GM21381 (cell line): ENCODE measurements around the gene TIGD3.

Experiments used
- ATAC-seq: cut with Tn5 transposase; IDR thresholded peaks from one replicate; pipeline ENCODE4 v1.9.1; 2021; ENCODE audit warnings: mild to moderate bottlenecking, moderate library complexity; ENCODE audit not compliant: unreplicated experiment

Gene TIGD3, protein sequence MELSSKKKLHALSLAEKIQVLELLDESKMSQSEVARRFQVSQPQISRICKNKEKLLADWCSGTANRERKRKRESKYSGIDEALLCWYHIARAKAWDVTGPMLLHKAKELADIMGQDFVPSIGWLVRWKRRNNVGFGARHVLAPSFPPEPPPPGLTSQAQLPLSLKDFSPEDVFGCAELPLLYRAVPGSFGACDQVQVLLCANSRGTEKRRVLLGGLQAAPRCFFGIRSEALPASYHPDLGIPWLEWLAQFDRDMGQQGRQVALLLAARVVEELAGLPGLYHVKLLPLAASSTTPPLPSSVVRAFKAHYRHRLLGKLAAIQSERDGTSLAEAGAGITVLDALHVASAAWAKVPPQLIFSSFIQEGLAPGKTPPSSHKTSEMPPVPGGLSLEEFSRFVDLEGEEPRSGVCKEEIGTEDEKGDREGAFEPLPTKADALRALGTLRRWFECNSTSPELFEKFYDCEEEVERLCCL

DNA sequence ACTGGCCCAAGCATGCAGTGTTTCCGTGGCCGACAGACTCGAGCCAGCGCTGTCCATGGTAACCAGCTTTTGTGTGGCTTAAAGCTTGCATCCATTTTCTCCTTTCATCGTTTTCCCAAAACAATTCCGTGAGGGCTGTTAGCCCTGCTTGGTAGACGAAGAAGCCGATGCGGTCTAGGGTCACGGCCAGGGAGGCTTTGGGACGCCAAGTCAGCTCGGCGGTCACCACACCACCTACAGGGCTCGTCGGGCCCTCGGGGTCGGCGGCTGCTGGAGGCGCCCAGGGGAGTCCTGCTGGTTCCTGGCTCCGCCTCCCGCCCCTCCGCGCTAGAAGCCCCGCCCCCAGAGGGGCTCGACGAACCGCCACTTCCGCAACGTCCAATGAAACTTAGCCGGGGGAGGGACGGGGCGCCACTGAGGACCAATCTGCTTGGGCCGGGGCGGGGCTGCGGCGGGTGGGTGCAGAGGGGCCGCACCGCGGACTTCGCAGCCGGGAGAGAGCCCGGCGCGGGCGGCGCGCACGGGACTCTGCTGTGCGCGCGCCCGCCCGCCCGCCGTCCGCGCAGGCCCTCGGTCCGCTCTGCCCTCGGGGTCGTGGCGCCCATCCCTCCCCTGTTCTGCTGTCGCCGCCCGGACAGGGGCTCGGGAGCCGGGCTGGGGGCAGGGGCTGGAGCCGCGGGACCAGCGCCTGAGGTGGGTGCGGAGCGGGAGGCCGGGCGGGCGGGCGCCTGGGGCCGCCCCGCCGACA, at the start of gene TIGD3:
TIGD3 (plus strand) TSS at position 487 of the 748 bp plus-strand sequence. CDS start 1,058 bp downstream, outside the sequence.
- peak; percentile 81 for ATAC-seq

- no peak for ATAC-seq
Measured at GRCh38 chr11:65305501-65306268, 48.9 kb upstream of the TIGD3 start.

- ATAC-seq = no peak
Measured at GRCh38 chr11:65307298-65308229, 47.0 kb upstream of the TIGD3 start.

- ATAC-seq = no peak
Measured at GRCh38 chr11:65308281-65308891, 46.2 kb upstream of the TIGD3 start.

DNA sequence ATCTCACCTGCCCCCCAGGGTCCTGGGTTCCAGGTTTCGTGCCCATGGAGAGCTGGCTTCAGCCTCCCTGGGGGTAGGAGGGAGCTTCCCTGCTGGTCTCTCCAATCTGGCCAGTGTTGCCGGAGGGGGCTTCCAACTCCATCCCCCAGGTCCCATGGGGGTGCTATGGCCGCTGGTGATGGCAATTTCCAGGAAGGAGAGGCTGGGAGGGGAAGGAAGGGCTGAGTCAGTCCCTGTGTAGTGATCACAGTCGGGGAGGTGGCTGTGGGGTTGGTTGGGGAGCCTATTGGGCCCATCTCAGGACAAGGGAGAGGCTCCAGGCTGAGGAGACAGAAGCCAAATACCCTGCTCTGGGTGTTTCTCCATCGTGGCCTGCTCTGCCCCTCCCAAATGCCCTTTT, 45.5 kb upstream of the TIGD3 start:
- no peak for ATAC-seq

DNA sequence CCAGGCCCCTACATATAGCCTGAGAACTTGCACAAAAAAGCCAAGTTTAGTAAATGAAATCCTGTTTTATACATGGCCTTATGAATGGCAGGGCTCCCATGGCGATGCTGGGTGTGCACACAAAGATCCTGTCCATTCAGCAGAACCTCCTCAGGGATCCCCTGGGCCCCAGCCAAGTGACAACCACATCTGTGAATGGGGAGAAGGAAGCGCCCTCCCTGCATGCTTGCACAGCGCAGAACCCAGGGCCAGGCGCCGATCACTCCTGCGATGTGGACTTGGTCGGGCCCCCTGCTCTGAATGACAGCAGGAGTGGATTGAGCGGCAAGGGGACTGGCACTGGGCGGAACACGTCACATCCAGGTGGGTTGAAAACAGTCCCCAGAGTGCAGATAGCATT, 44.3 kb upstream of the TIGD3 start:
- ATAC-seq = no peak

DNA sequence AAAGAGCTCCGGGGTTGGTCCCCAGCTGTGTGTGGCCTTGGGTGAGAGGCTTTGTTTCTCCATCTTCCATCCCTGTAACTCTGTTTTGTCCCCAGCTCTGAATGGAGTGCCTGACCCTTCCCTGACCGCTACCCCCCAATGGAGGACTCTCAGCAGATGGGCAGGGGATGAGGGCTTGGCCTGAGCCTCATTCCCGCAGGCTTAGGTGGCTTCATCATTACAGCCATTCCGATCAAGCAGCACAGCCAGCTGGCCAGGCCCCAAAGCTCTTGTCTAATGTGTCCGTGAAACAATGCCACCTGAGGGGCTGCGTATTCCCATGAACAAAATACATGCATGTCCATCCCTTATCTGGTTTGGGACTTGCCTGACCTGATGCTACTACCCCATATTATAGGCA, 43.8 kb upstream of the TIGD3 start:
- ATAC-seq = no peak

GRCh38 chr11:65311170-65311678, 43.3 kb upstream of the TIGD3 start:
- no peak for ATAC-seq

GRCh38 chr11:65314501-65315203, 39.9 kb upstream of the TIGD3 start, which contains the start of gene CDC42EP2:
TSS of gene CDC42EP2 (plus strand) at chr11:65314866. CDS start at chr11:65320899, 6,033 bp downstream.
- ATAC-seq = peak; percentile 90

DNA sequence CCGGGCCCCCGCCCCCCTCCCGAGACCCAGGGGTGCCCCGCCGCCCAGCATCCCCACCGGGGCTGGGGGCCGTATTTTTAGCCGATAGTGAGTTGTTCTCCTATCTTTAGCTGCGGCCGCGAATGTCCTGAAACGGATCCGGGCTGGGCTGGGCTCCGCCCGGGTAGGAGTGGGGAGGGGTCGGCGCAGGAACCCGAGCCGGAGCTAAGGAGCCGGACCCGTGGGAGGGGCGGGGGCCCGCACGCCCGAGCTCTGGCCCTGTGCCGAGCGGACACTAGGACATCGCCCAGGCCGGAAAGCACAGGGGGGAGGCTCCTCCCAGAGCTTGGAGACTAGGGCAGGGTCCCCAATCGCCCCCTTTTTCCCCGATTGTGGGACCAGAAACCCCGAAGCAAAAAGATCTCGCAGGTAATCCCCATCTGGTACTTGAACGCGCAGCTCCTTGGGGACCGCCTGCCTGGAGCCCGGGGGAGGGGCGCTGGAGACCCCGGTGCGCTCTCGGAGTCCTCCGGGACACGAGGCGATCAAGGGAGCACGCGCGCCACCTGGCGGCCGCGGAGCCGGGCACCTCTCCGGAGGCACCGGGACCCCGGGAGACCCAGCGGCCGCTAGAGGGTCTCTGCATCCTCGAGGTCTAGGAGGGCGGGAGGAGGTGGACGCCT, 39.2 kb upstream of the TIGD3 start:
- ATAC-seq = no peak

GRCh38 chr11:65315866-65316226, 38.7 kb upstream of the TIGD3 start:
- no peak for ATAC-seq

DNA sequence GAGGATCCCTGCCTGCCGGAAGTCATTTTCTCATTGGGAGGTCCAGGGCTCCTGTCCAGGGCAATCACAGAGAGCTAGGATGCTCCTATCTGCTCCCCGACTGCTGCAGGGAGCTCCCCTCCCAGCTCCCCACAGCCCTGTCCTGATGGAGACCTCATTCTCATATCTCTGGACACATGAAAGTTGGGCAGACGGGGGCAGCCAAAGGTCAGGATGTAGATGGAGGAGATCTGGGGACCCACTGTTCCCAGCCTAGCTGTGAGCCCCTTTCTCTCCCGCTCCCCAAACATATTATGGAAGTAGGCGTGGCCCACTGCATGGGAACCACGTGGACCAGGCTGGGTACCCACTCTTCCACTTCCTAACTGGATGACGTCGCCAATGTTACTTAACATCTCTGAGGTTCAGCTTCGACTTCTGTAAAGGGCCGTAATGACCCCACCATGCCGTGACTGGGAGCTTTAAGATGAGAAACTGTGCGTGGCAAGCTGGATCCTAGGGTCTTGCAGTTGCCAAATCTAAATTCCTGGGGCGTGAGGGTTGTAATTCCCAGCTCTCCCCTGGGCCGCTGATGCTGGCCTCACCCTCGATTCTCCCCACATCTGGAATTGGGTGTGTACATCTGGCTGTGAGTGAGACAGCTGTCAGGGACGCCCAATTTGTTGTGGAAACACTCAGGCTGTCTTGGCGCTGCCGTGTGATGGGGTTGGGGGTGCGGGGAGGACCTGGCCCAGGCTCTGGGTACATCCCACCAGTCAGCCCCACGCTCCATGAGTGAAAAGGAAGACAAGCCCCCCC, 38.1 kb upstream of the TIGD3 start:
- ATAC-seq = no peak

DNA sequence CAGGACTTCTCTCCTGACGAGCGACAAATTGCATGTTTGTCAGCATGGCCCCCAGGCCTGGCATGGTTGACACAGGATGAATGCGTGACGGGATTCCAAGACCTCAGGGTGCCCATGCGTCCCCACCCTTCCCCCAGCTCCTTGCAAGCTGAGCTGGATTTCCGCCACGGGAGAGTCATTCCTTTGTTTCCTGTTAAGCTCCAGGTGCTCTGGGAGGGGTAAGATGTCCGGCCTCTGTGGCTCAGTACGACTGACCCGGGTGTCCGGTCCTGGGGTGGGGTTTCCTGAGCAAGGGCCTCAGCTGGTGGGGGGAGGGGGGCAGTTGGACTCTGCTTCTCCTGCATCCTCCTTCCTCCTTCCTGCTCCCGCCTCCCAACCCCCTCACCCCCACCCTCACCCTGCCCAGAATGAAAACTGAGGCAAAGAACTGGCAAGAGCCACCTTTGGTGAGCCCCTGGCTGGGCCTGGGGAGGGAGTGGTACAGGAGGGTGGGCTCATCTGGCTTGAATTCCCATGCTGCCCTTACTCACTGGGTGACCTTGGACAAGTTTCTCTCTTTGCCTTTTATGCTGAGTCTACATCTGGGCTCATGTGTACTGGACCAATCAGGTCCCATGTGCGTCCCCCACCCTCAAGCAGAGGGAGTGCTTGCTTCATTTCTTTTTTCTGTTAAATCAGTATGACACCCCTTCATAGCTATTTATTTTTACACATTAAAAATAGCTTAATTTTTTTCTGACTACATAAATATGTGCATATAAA, 37.3 kb upstream of the TIGD3 start:
- no peak for ATAC-seq

GRCh38 chr11:65320386-65321075, 34.0 kb upstream of the TIGD3 start:
- ATAC-seq = no peak

- no peak for ATAC-seq
Measured at GRCh38 chr11:65321076-65321475, 33.5 kb upstream of the TIGD3 start.

GRCh38 chr11:65321828-65322485, 32.6 kb upstream of the TIGD3 start:
- ATAC-seq = no peak
